GM12872 (cell line): ENCODE results near the gene IRF1.

Experiments
- CTCF ChIP-seq: IDR thresholded peaks from 3 replicates; pipeline ENCODE4 v1.5.1; 2011; ENCODE audit warnings: low read depth, mild to moderate bottlenecking, low read length, moderate library complexity; ENCODE audit not compliant: insufficient read depth

The IRF1 gene

DNA sequence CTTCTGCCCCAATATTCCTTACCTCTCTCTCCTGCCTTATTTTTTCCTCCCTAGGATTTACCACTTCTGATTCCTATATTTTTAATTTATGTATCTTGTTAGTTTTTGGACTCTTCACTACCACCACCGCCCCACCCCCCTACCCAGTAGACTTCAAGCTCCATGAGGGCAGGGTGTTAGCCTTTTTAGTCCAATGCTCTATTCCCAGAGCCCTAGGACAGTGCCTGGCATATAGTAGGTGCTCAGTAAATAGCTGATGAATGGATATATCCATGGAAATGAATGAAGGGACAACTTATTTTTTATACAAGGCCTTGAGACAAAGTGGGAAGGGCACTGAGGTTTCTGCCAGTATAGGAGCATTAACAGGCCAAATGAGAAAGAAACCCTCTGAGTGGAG is 41.5 kb downstream of the IRF1 start:
- no peak for TF ChIP-seq CTCF

DNA sequence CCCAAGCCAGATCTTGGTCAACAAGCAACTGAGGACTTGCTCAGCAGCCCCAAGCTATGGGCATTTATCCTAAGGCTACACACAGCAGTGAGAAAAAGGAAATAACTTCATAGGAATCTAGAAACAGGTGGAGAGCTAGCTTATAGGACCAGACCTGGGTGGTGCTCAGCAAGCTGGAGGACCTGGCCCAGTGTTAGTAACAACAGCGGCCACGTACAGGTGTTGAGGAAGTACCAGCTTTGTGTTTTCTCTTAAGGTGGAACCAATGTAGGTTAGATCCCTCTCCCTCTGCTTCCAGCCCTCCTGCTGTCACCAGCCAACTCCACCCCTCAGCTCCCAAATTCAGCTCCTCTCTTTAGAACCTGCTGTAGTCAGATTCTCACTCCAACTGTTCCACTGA is 43.4 kb downstream of the IRF1 start:
- no peak for TF ChIP-seq CTCF

- no peak for TF ChIP-seq CTCF
Observed at GRCh38 chr5:132446621-132447020, 44.0 kb downstream of the IRF1 start.

- TF ChIP-seq CTCF, result no peak
Observed at GRCh38 chr5:132445930-132446329, 44.6 kb downstream of the IRF1 start.

GRCh38 chr5:132445640-132445923 is 45.0 kb downstream of the IRF1 start:
- no peak for TF ChIP-seq CTCF

- TF ChIP-seq CTCF, result no peak
Observed at GRCh38 chr5:132444841-132445639, 45.5 kb downstream of the IRF1 start.

DNA sequence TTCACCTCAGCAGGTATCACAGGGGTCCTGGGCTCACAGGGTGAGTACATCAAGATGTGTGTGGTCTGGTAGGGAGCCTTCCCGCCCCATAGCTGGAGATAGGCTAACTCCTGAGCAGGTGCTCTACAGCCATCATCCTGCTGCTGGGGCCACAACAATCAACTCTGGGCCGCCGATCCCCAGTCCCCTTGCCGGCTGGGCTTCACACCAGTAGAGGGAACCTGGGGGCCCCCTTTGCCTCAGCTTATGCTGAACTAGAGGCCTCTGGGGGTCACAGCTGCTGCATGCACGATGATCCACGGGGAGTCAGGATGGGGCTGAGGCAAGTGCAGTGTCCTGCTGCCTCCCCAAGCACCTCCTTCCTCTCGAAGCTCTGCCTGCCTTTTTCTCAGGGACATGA is 46.5 kb downstream of the IRF1 start:
- TF ChIP-seq CTCF, result no peak
